Myocyte (in vitro differentiated cells): ENCODE results near the gene SLC24A4. TPM values are rescaled to one million over a fixed set of nuclear protein-coding genes. Genes with fewer than 3 reads are reported as not detected.

Source experiments
- DNase-seq: peaks from one replicate; pipeline ENCODE4 v3.0.0-alpha.2; 2012; ENCODE audit warnings: low read depth
- total RNA-seq: library from RNA; depleted of rRNA; stranded (reverse); fragments of >200 nt; gene quantifications from 2 replicates; pipeline ENCODE4 v1.2.3, GENCODE V29; 2014

The SLC24A4 gene
- total RNA-seq, 1 donor from 2014 or later, result not detected

GRCh38 chr14:92433407-92433806 lies 110.4 kb downstream of the SLC24A4 start:
- no peak for DNase-seq

GRCh38 chr14:92435154-92435553 lies 112.2 kb downstream of the SLC24A4 start:
- no peak for DNase-seq

GRCh38 chr14:92436115-92436776 lies 113.3 kb downstream of the SLC24A4 start:
- no peak for DNase-seq

- no peak for DNase-seq
These were observed 114.3 kb downstream of the SLC24A4 start for GRCh38 chr14:92437309-92437708.

- DNase-seq, result no peak
These were observed 114.8 kb downstream of the SLC24A4 start for GRCh38 chr14:92437729-92438285.

- DNase-seq, result no peak
These were observed 116.8 kb downstream of the SLC24A4 start for GRCh38 chr14:92439537-92440344.

- DNase-seq, result no peak
These were observed 117.5 kb downstream of the SLC24A4 start for GRCh38 chr14:92440345-92441003.

- no peak for DNase-seq
These were observed 119.0 kb downstream of the SLC24A4 start for GRCh38 chr14:92441751-92442504.

- no peak for DNase-seq
These were observed 120.2 kb downstream of the SLC24A4 start for GRCh38 chr14:92443167-92443566.

GRCh38 chr14:92443741-92444140 lies 120.8 kb downstream of the SLC24A4 start:
- no peak for DNase-seq

GRCh38 chr14:92446771-92447170 lies 123.8 kb downstream of the SLC24A4 start:
- DNase-seq, result no peak

GRCh38 chr14:92447416-92448197 lies 124.6 kb downstream of the SLC24A4 start:
- DNase-seq, result no peak

- no peak for DNase-seq
These were observed 125.8 kb downstream of the SLC24A4 start for GRCh38 chr14:92448786-92449185.

- DNase-seq, result no peak
These were observed 126.6 kb downstream of the SLC24A4 start for GRCh38 chr14:92449404-92450181.

- DNase-seq, result no peak
These were observed 127.5 kb downstream of the SLC24A4 start for GRCh38 chr14:92450351-92451070.

- no peak for DNase-seq
These were observed 128.3 kb downstream of the SLC24A4 start for GRCh38 chr14:92451245-92451644.

GRCh38 chr14:92451755-92452154 lies 128.8 kb downstream of the SLC24A4 start:
- DNase-seq, result no peak

- DNase-seq, result no peak
These were observed 129.5 kb downstream of the SLC24A4 start for GRCh38 chr14:92452471-92452870.

- no peak for DNase-seq
These were observed 130.7 kb downstream of the SLC24A4 start for GRCh38 chr14:92453691-92454090.
